A673 (cell line): ENCODE data around the gene THAP11.

Source experiments
- CTCF ChIP-seq: fragments of 300-800, 200-600 bp; sonication (generic); conservative IDR thresholded peaks from 2 replicates; pipeline ENCODE4 v1.5.1; 2017; ENCODE audit warnings: low read depth, mild to moderate bottlenecking, antibody characterized with exemption, low read length, moderate library complexity, mixed read lengths
- EZH2 ChIP-seq: fragments of 200-600 bp; sonication (generic); IDR thresholded peaks from 2 replicates; pipeline ENCODE4 v1.6.1; 2017; ENCODE audit warnings: borderline replicate concordance, low read depth, mild to moderate bottlenecking, mixed read lengths, antibody characterized with exemption, low read length; ENCODE audit not compliant: poor library complexity, severe bottlenecking

- TF ChIP-seq CTCF (no peak), EZH2 (no peak)
These were observed 3.9 kb downstream of the THAP11 start for GRCh38 chr16:67846063-67846319.
